AG10803 (cell line): ENCODE measurements around the gene CCDC127.
"Not testable (repeated sequence)": the region's sequence is repeated elsewhere in the genome, so short reads cannot be mapped to it uniquely, and the experiment has no call there.

ENCODE experiments used
- DNase-seq: peaks from one replicate; pipeline ENCODE4 v3.0.0; 2010; ENCODE audit warnings: low read depth
- H3K4me3 ChIP-seq: 2 replicates; pipeline ENCODE4 v1.5.1; 2011; ENCODE audit warnings: mild to moderate bottlenecking, low read length, control low read depth
- CTCF ChIP-seq: conservative IDR thresholded peaks from 2 replicates; pipeline ENCODE4 v1.5.1; 2011; ENCODE audit warnings: mild to moderate bottlenecking, low read length, control low read depth, inconsistent platforms

CCDC127 gene

GRCh38 chr5:252546-252945 lies 34.6 kb upstream of the CCDC127 start:
- no peak for DNase-seq
- no peak overlapping the region for H3K4me3 ChIP-seq
- no peak for TF ChIP-seq CTCF

GRCh38 chr5:251975-252374 lies 34.0 kb upstream of the CCDC127 start:
- not testable (repeated sequence) for H3K4me3 ChIP-seq

GRCh38 chr5:251538-251937 lies 33.6 kb upstream of the CCDC127 start:
- not testable (repeated sequence) for DNase-seq, H3K4me3 ChIP-seq

More at GRCh38 chr5:251975-252374, 34.0 kb upstream of the CCDC127 start:
- DNase-seq: not testable (repeated sequence)

GRCh38 chr5:251016-251415 lies 33.1 kb upstream of the CCDC127 start:
- DNase-seq: not testable (repeated sequence)

GRCh38 chr5:250396-250795 lies 32.4 kb upstream of the CCDC127 start:
- not testable (repeated sequence) for DNase-seq, H3K4me3 ChIP-seq

More at GRCh38 chr5:251016-251415, 33.1 kb upstream of the CCDC127 start:
- H3K4me3 ChIP-seq: not testable (repeated sequence)

GRCh38 chr5:245717-246116 lies 27.8 kb upstream of the CCDC127 start:
- not testable (repeated sequence) for DNase-seq, H3K4me3 ChIP-seq

- DNase-seq: not testable (repeated sequence)
Observed at GRCh38 chr5:243683-244367, 25.9 kb upstream of the CCDC127 start.

GRCh38 chr5:241045-241669 lies 23.2 kb upstream of the CCDC127 start:
- not testable (repeated sequence) for DNase-seq, H3K4me3 ChIP-seq

More at GRCh38 chr5:243683-244367, 25.9 kb upstream of the CCDC127 start:
- H3K4me3 ChIP-seq: not testable (repeated sequence)

- not testable (repeated sequence) for DNase-seq, H3K4me3 ChIP-seq
Observed at GRCh38 chr5:240550-240949, 22.6 kb upstream of the CCDC127 start.

- not testable (repeated sequence) for DNase-seq, H3K4me3 ChIP-seq
Observed at GRCh38 chr5:237931-238330, 20.0 kb upstream of the CCDC127 start.

- H3K4me3 ChIP-seq, DNase-seq: not testable (repeated sequence)
Observed at GRCh38 chr5:235527-235926, 17.6 kb upstream of the CCDC127 start.

GRCh38 chr5:234450-234849 lies 16.5 kb upstream of the CCDC127 start:
- DNase-seq: no peak
- TF ChIP-seq CTCF: no peak
- no peak overlapping the region for H3K4me3 ChIP-seq

GRCh38 chr5:233426-233825 lies 15.5 kb upstream of the CCDC127 start:
- not testable (repeated sequence) for H3K4me3 ChIP-seq, DNase-seq
